Endothelial cell of umbilical vein (primary cell): ENCODE results near the gene ZNF79. TPM values are rescaled to one million over a fixed set of nuclear protein-coding genes. Genes with fewer than 3 reads are reported as not detected.

Experiments
- BruUV-seq: library from RNA; stranded (reverse); fragments of 400-500 nt; replicated peaks from 2 replicates; lab custom pipeline; 2021; lab: Mats Ljungman, UMichigan
- CTCF ChIA-PET: fragments of 300-600, 350-600 bp; sonication (Branson Sonifier 250); formaldehyde crosslinking; loops from one replicate; lab custom pipeline; 2021; ENCODE audit warnings: antibody characterized with exemption, inconsistent platforms; lab: Charles Lee
- POLR2A ChIA-PET: fragments of 300-600, 350-600 bp; sonication (Branson Sonifier 250); formaldehyde crosslinking; loops from one replicate; lab custom pipeline; 2021; ENCODE audit warnings: antibody characterized with exemption, inconsistent platforms; lab: Charles Lee
- DNase-seq: peaks from one replicate; pipeline ENCODE4 v3.0.0-alpha.2; 2011; ENCODE audit warnings: low read depth, low spot score
- FAIRE-seq: peaks from 2 replicates; lab custom pipeline; 2011; peaks lifted over from hg19 to GRCh38; lab: Jason Lieb, UNC
- H2AFZ ChIP-seq: 2 replicates; pipeline ENCODE4 v1.6.0; 2012; ENCODE audit warnings: low read depth, low read length, control low read depth, inconsistent platforms
- H3K27ac ChIP-seq: 2 replicates; pipeline ENCODE4 v1.5.1; 2011; ENCODE audit warnings: low read depth, mild to moderate bottlenecking, control low read depth, low read length, moderate library complexity; ENCODE audit not compliant: insufficient read depth
- H3K27me3 ChIP-seq, 2 experiments: 2 replicates each; pipeline versions ENCODE4 v1.6.0 to v1.6.1; 2011; ENCODE audit warnings: low read length in 2 of 2, mixed read lengths in 1 of 2; ENCODE audit not compliant: control insufficient read depth in 2 of 2, insufficient read depth in 2 of 2
- H3K36me3 ChIP-seq, 2 experiments: 2 replicates in 1 of 2; 3 replicates in 1 of 2; pipeline ENCODE4 v1.5.1; 2011; ENCODE audit warnings: low read length in 2 of 2, mild to moderate bottlenecking in 1 of 2, moderate library complexity in 1 of 2; ENCODE audit not compliant: control insufficient read depth in 2 of 2, insufficient read depth in 2 of 2; ENCODE audit errors: extremely low read depth in 1 of 2
- H3K4me1 ChIP-seq: 3 replicates; pipeline ENCODE4 v1.5.1; 2011; ENCODE audit warnings: mild to moderate bottlenecking, low read length; ENCODE audit not compliant: control insufficient read depth, insufficient read depth; ENCODE audit errors: extremely low read depth
- H3K4me2 ChIP-seq: 2 replicates; pipeline ENCODE4 v1.6.1; 2011; ENCODE audit warnings: low read length, control low read depth, mixed read lengths; ENCODE audit not compliant: insufficient read depth
- H3K4me3 ChIP-seq, 3 experiments: fragments of 200-600 bp in 1 of 3; sonication (generic), shearing (Covaris generic) in 1 of 3; replicated peaks in 1 of 3; 2 replicates each; pipeline ENCODE4 v1.5.1; 2011 to 2016; ENCODE audit warnings: control low read depth in 3 of 3, low read length in 3 of 3, mild to moderate bottlenecking in 2 of 3, inconsistent platforms in 1 of 3, low read depth in 1 of 3, moderate library complexity in 1 of 3; ENCODE audit not compliant: insufficient read depth in 1 of 3
- H3K79me2 ChIP-seq: 2 replicates; pipeline ENCODE4 v1.6.0; 2012; ENCODE audit warnings: low read length, inconsistent platforms; ENCODE audit not compliant: control insufficient read depth, insufficient read depth
- H3K9ac ChIP-seq: replicated peaks from 2 replicates; pipeline ENCODE3; 2011; ENCODE audit warnings: low read length, control low read depth; ENCODE audit not compliant: insufficient read depth; ENCODE audit errors: extremely low read depth
- H3K9me1 ChIP-seq: replicated peaks from 3 replicates; pipeline ENCODE4 v1.6.0; 2011; ENCODE audit warnings: mild to moderate bottlenecking, low read length; ENCODE audit not compliant: control insufficient read depth, insufficient read depth; ENCODE audit errors: extremely low read depth
- H3K9me3 ChIP-seq: replicated peaks from 2 replicates; pipeline ENCODE4 v1.5.1; 2012; ENCODE audit warnings: low read length, inconsistent platforms; ENCODE audit not compliant: control insufficient read depth, insufficient read depth
- H4K20me1 ChIP-seq: replicated peaks from 2 replicates; pipeline ENCODE3; 2011; ENCODE audit warnings: mild to moderate bottlenecking, low read length; ENCODE audit not compliant: control insufficient read depth, insufficient read depth; ENCODE audit errors: extremely low read depth
- CTCF ChIP-seq, 2 donors: IDR thresholded peaks; 1 replicate in 1 of 2; 2 replicates in 1 of 2; pipeline ENCODE4 v1.5.1; 2011; ENCODE audit warnings: low read length in 2 of 2, mild to moderate bottlenecking in 2 of 2, moderate library complexity in 2 of 2, control low read depth in 1 of 2, inconsistent platforms in 1 of 2, low read depth in 1 of 2; ENCODE audit not compliant: insufficient read depth in 1 of 2; ENCODE audit errors: extremely low read depth in 1 of 2
- EZH2 ChIP-seq: IDR thresholded peaks from 2 replicates; pipeline ENCODE4 v1.6.1; 2012; ENCODE audit warnings: borderline replicate concordance, low read depth, mild to moderate bottlenecking, moderate library complexity, low read length, inconsistent platforms; ENCODE audit not compliant: severe bottlenecking
- FOS ChIP-seq: IDR thresholded peaks from 2 replicates; pipeline ENCODE4 v1.6.1; 2011; ENCODE audit warnings: mild to moderate bottlenecking, low read length, moderate library complexity, borderline replicate concordance; ENCODE audit not compliant: insufficient read depth
- GATA2 ChIP-seq: IDR thresholded peaks from 2 replicates; pipeline ENCODE4 v1.7.0; 2011; ENCODE audit warnings: low read depth, mild to moderate bottlenecking, moderate library complexity, mixed read lengths, low read length; ENCODE audit not compliant: insufficient read length, insufficient read depth
- JUN ChIP-seq: IDR thresholded peaks from 2 replicates; pipeline ENCODE4 v1.6.1; 2011; ENCODE audit warnings: borderline replicate concordance, low read depth; ENCODE audit not compliant: insufficient read length, insufficient read depth
- MAX ChIP-seq: IDR thresholded peaks from 2 replicates; pipeline ENCODE4 v1.6.1; 2011; ENCODE audit not compliant: insufficient read depth, insufficient read length
- MYC ChIP-seq: IDR thresholded peaks from one replicate; pipeline ENCODE4 v1.6.1; 2011; ENCODE audit warnings: mild to moderate bottlenecking, low read depth, low read length
- POLR2A ChIP-seq: IDR thresholded peaks from 2 replicates; pipeline ENCODE4 v1.6.1; 2012; ENCODE audit warnings: low read depth, mild to moderate bottlenecking, control low read depth, low read length
- POLR2AphosphoS5 ChIP-seq: IDR thresholded peaks from 2 replicates; pipeline ENCODE4 v1.6.1; 2012; ENCODE audit warnings: low read depth, mild to moderate bottlenecking, control low read depth, low read length, moderate library complexity; ENCODE audit not compliant: insufficient read depth
- dilution Hi-C: fragments of 300-500 bp; cut with MboI; formaldehyde crosslinking; loops from one replicate; pipeline ENCODE4 v1.15.0; 2019; ENCODE audit warnings: low sequenced_read_pairs; ENCODE audit not compliant: extremely low pct_ligation_motif_present
- intact Hi-C: fragments of 100-400 bp; cut with micrococcal nuclease; formaldehyde crosslinking; loops from one replicate; pipeline ENCODE4 v1.10.0; 2022
- polyA plus RNA-seq, 4 experiments: library from polyadenylated mRNA; depleted of rRNA in 3 of 4; stranded (reverse) in 3 of 4; unstranded in 1 of 4; fragments of >200 nt; gene quantifications; 2 replicates each; pipeline versions ENCODE4 v1.2.1 to v1.2.3, GENCODE V29; 2011 to 2012; ENCODE audit warnings: missing spikeins in 1 of 4
- total RNA-seq: library from RNA; stranded (reverse); gene quantifications from 2 replicates; pipeline ENCODE4 v1.2.3, GENCODE V29; 2021

The ZNF79 gene
- total and polyA plus RNA-seq, 2 donors (not counting 3 experiments of a cell fraction or from before 2014, with no cell fraction given): 6.3 to 10.6 TPM

GRCh38 chr9:127437497-127438264 lies 13.5 kb downstream of the ZNF79 start:
- H3K9ac ChIP-seq: no peak overlapping the region
- no peaks in the 10 kb centered on the region for H3K79me2 ChIP-seq
- no peak overlapping the region for H3K27ac ChIP-seq
- H3K4me1 ChIP-seq: no peaks in the 10 kb centered on the region
- BruUV-seq: no TSS peak
- DNase-seq (no peak), FAIRE-seq (peak; percentile 46)
- ChIA-PET CTCF (no interaction called here), POLR2A (interaction anchor here (0.6 kb wide), 1 partner anchor 14 kb away, joined by 3 read pairs; no protein-coding TSS in a partner anchor)
- no peak for TF ChIP-seq JUN
- no peak for TF ChIP-seq POLR2AphosphoS5
- TF ChIP-seq GATA2: no peak
- no peak for TF ChIP-seq MAX
- TF ChIP-seq POLR2A: no peak
- no peak for TF ChIP-seq CTCF (IDR thresholded peaks at IDR 0.05; ENCODE audit: extremely low read depth in 1 of 2, insufficient read depth in 1 of 2, low read depth in 1 of 2, low read length in 2 of 2)
- no peak for TF ChIP-seq EZH2
- TF ChIP-seq FOS: no peak
- no peak for TF ChIP-seq MYC
- no peak overlapping the region for H3K4me3 ChIP-seq
- no peaks in the 10 kb centered on the region for H3K9me1 ChIP-seq
- intact Hi-C loops (no loop called here), dilution Hi-C loops (no loop called here)
- no peaks in the 10 kb centered on the region for H4K20me1 ChIP-seq
- no peak overlapping the region for H3K4me2 ChIP-seq
- no peaks in the 10 kb centered on the region for H3K27me3 ChIP-seq
- H2AFZ ChIP-seq: no peak overlapping the region
- H3K36me3 ChIP-seq: peaks cover 17 to 50% of the 10 kb centered on the region in 2 experiments
- H3K9me3 ChIP-seq: no peaks in the 10 kb centered on the region
